ENCODE results near the gene THADA.

The THADA gene

GRCh38 chr2:43267381-43267780 is 328.5 kb downstream of the THADA start:
- TF ChIP-seq CTCF (IDR thresholded peaks at IDR 0.05; ENCODE audit: poor library complexity, severe bottlenecking) = no peak
- Histone ChIP-seq H3K27me3 (ENCODE audit: insufficient read depth, poor library complexity, severe bottlenecking) (no peaks in the 10 kb centered on the region), H3K4me3 (ENCODE audit: severe bottlenecking) (no peak overlapping the region), H3K4me1 (ENCODE audit: insufficient read depth, poor library complexity, severe bottlenecking) (no peaks in the 10 kb centered on the region), H3K9me3 (ENCODE audit: severe bottlenecking) (no peaks in the 10 kb centered on the region), H3K36me3 (ENCODE audit: low read depth) (no peaks in the 10 kb centered on the region), H3K27ac (ENCODE audit: poor library complexity, severe bottlenecking) (no peak overlapping the region)
- DNase-seq (ENCODE audit: low spot score) (no peak), ATAC-seq (ENCODE audit: low read depth) (no peak)

GRCh38 chr2:43266711-43267111 is 329.1 kb downstream of the THADA start:
- Histone ChIP-seq H3K36me3 (ENCODE audit: low read depth) (no peaks in the 10 kb centered on the region), H3K4me1 (ENCODE audit: insufficient read depth, poor library complexity, severe bottlenecking) (no peaks in the 10 kb centered on the region), H3K9me3 (ENCODE audit: severe bottlenecking) (no peaks in the 10 kb centered on the region), H3K27me3 (ENCODE audit: insufficient read depth, poor library complexity, severe bottlenecking) (no peaks in the 10 kb centered on the region), H3K4me3 (ENCODE audit: severe bottlenecking) (no peak overlapping the region), H3K27ac (ENCODE audit: poor library complexity, severe bottlenecking) (no peak overlapping the region)
- TF ChIP-seq CTCF (IDR thresholded peaks at IDR 0.05; ENCODE audit: poor library complexity, severe bottlenecking) = no peak
- DNase-seq (ENCODE audit: low spot score) (no peak), ATAC-seq (ENCODE audit: low read depth) (no peak)

GRCh38 chr2:43265421-43265820 is 330.4 kb downstream of the THADA start:
- DNase-seq (ENCODE audit: low spot score) (no peak), ATAC-seq (ENCODE audit: low read depth) (no peak)
- H3K4me3 ChIP-seq (ENCODE audit: severe bottlenecking) = no peak overlapping the region
- no peak for TF ChIP-seq CTCF (IDR thresholded peaks at IDR 0.05; ENCODE audit: poor library complexity, severe bottlenecking)
- no peak overlapping the region for H3K27ac ChIP-seq (ENCODE audit: poor library complexity, severe bottlenecking)
- H3K36me3 ChIP-seq (ENCODE audit: low read depth) = no peaks in the 10 kb centered on the region
- no peaks in the 10 kb centered on the region for H3K9me3 ChIP-seq (ENCODE audit: severe bottlenecking)
- no peaks in the 10 kb centered on the region for H3K4me1 ChIP-seq (ENCODE audit: insufficient read depth, poor library complexity, severe bottlenecking)
- H3K27me3 ChIP-seq (ENCODE audit: insufficient read depth, poor library complexity, severe bottlenecking) = no peaks in the 10 kb centered on the region

- no peak overlapping the region for H3K4me3 ChIP-seq (ENCODE audit: severe bottlenecking)
- no peaks in the 10 kb centered on the region for H3K36me3 ChIP-seq (ENCODE audit: low read depth)
- H3K27ac ChIP-seq (ENCODE audit: poor library complexity, severe bottlenecking) = no peak overlapping the region
- no peaks in the 10 kb centered on the region for H3K4me1 ChIP-seq (ENCODE audit: insufficient read depth, poor library complexity, severe bottlenecking)
- no peaks in the 10 kb centered on the region for H3K9me3 ChIP-seq (ENCODE audit: severe bottlenecking)
- ATAC-seq (ENCODE audit: low read depth) (no peak), DNase-seq (ENCODE audit: low spot score) (no peak)
- no peaks in the 10 kb centered on the region for H3K27me3 ChIP-seq (ENCODE audit: insufficient read depth, poor library complexity, severe bottlenecking)
- TF ChIP-seq CTCF (IDR thresholded peaks at IDR 0.05; ENCODE audit: poor library complexity, severe bottlenecking) = no peak
These were observed 330.8 kb downstream of the THADA start for GRCh38 chr2:43265001-43265400.

GRCh38 chr2:43262951-43263350 is 332.9 kb downstream of the THADA start:
- ATAC-seq (ENCODE audit: low read depth) = no peak

More at GRCh38 chr2:43262951-43263350, 332.9 kb downstream of the THADA start:
- Histone ChIP-seq H3K4me3 (ENCODE audit: severe bottlenecking) (no peak overlapping the region), H3K36me3 (ENCODE audit: low read depth) (no peaks in the 10 kb centered on the region), H3K27me3 (ENCODE audit: insufficient read depth, poor library complexity, severe bottlenecking) (no peaks in the 10 kb centered on the region), H3K27ac (ENCODE audit: poor library complexity, severe bottlenecking) (no peak overlapping the region), H3K9me3 (ENCODE audit: severe bottlenecking) (no peaks in the 10 kb centered on the region), H3K4me1 (ENCODE audit: insufficient read depth, poor library complexity, severe bottlenecking) (no peaks in the 10 kb centered on the region)
- no peak for TF ChIP-seq CTCF (IDR thresholded peaks at IDR 0.05; ENCODE audit: poor library complexity, severe bottlenecking)
- no peak for DNase-seq (ENCODE audit: low spot score)

Measured in RWPE2 (cell line).